22Rv1 (cell line): ENCODE measurements around the gene ATRNL1.

Source experiments
- ZFX ChIP-seq: fragments of 450-650 bp; IDR thresholded peaks from 2 replicates; pipeline ENCODE4 v1.6.1; 2017; ENCODE audit warnings: antibody characterized with exemption, borderline replicate concordance
- TF ChIP-seq, protein P1 (sequence below): fragments of 450-650 bp; IDR thresholded peaks from 2 replicates; pipeline ENCODE4 v1.5.1; 2017; ENCODE audit warnings: mild to moderate bottlenecking

DNA sequence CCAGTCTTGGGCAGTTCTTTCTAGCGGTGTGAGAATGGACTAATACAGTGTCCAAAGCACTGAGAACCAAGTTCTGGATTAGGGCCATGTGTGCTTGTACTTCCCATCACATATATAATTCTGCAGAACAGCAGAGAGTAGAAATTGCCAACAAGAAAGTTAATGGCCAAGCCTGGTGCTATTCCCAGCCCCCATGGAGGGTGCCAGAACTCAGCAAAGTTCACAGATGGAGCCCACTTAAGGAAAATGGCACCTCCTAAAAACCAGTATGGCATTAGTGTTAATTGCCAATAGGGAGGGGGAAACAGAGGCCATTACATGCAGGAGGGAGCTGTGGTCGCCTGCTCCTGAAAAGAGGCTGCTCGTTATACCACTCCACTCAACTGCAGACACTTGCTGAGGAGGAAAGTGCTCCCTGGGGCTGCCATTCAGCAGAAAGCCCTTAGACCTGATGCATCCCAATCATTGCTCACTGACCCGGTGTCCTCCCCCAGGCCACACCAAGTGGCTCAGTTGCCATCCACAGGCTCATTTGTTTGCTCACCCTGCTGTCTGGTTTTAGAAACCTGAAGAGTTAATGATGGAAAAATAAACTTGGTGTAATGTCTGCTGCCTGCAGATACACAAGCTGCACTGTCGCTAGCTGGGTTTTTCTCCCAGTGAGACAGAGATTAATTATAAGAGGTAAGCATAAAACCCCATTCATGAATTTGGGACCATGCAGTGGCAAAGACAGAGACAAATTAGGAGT lies 899.2 kb downstream of the ATRNL1 start:
- TF ChIP-seq, protein P1, sequence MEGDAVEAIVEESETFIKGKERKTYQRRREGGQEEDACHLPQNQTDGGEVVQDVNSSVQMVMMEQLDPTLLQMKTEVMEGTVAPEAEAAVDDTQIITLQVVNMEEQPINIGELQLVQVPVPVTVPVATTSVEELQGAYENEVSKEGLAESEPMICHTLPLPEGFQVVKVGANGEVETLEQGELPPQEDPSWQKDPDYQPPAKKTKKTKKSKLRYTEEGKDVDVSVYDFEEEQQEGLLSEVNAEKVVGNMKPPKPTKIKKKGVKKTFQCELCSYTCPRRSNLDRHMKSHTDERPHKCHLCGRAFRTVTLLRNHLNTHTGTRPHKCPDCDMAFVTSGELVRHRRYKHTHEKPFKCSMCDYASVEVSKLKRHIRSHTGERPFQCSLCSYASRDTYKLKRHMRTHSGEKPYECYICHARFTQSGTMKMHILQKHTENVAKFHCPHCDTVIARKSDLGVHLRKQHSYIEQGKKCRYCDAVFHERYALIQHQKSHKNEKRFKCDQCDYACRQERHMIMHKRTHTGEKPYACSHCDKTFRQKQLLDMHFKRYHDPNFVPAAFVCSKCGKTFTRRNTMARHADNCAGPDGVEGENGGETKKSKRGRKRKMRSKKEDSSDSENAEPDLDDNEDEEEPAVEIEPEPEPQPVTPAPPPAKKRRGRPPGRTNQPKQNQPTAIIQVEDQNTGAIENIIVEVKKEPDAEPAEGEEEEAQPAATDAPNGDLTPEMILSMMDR: no peak
- TF ChIP-seq ZFX: no peak
